CD4-positive, alpha-beta T cell treated with Interleukin-2 at 100 ng/mL for 4 hours (primary cell): ENCODE results near the gene EHBP1L1.

Source experiments
- DNase-seq: peaks from one replicate; pipeline ENCODE4 v3.0.0-alpha.2; 2020; ENCODE audit warnings: low spot score

Gene EHBP1L1

DNA sequence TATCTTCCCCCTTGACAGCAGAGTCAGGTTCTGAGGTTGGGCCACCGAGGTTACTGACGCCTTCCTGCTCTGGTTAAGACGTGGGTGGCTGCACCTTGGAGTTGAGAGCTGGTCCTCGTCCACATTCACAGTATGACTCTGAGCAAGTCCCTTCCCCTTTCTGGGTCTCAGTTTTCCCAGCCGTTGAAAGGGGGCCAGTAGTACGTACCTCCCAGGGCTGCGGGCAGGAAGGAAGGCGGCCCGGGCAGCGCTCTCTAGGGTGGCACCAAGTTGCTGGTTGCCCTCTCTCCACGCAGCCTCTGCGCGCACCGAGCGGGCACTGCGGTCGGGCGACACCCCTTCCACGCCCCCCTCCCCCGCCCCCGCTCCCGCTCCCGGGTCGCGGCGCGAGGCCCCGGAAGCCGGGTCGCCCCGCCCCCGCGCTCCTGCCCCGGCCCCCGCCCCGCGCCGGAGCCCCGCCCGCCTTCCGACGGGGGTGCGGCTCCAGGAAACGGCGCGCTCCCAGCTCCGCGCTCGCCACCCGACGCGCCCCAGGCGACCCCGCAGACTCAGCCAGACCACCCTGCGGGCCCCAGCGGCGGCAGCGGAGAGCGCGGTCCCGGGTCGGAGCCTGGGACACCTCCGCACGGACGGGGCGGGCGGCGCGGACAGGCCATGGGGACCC is at the start of gene EHBP1L1:
Gene EHBP1L1, plus strand, starts transcription at position 486 of the 664 bp plus-strand sequence. CDS start 250 bp downstream, outside the sequence.
- peak; percentile 79 for DNase-seq

DNA sequence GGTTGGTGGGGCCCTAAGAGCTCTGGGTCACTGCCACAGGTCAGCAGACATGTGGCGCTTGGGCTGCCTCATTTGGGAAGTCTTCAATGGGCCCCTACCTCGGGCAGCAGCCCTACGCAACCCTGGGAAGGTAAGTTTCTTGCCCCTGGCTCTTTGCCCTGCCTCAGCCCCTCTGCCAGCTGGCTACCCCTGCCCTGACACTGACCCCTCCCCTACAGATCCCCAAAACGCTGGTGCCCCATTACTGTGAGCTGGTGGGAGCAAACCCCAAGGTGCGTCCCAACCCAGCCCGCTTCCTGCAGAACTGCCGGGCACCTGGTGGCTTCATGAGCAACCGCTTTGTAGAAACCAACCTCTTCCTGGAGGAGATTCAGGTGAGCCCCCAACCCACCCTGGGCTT is 49.1 kb upstream of the EHBP1L1 start:
- DNase-seq: no peak

DNA sequence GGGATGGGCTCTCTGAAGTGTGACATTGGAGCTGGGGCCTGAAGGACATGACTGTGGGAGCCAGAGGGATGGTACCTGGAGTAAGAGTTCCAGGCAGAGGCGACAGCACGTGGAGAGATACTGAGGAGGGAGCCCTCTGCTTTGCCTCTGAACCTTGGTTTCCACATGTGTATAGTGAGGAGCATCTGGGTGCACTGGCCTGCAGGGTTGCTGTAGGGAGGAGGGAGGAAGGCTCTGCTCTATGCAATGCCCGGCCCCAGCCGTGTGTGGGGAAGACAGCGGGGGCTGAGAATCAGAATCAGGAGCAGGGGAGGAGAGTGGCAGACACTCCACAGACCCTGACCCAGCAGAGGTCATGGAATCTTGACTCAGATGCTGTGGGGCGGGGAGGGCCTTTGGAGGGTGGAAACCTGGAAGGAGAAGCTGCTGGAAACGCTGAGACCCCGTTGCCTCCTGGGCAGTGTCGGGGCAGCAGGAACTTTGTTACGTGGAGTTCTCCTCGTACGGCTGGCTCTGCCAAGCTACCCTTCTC is 47.0 kb upstream of the EHBP1L1 start:
- DNase-seq: no peak

DNA sequence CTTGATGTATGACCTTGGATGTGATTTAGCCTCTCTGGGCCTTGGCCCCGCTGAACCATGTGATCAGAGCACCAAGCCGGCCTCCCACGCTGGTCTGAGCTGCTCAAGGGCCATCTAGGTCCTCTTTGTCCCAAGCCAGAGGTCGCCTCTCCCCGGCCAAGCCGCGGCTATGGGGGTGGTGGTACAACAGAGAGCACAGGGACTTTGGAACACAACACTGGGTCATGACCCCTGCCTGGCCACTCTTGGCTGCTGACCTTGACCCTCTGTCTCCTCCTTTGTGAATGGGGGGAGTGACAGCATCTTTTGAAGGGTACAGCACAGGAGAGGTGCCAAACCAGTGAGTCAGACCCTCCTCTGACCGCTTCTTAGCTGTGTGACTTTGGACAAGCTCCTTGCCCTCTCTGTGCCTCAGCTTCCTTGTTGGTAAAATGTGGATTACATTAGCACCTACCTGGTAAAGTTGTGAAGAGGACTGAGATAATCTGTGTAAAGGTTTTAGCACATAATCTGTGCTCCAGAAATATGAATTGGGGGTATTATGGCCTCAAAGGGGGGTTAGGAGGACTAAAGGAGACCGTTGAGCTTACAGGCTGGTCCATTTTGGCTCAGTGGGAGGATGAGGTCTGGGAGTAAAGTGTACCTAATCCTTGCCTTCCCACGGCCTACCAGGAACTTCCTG is 46.2 kb upstream of the EHBP1L1 start:
- no peak for DNase-seq

DNA sequence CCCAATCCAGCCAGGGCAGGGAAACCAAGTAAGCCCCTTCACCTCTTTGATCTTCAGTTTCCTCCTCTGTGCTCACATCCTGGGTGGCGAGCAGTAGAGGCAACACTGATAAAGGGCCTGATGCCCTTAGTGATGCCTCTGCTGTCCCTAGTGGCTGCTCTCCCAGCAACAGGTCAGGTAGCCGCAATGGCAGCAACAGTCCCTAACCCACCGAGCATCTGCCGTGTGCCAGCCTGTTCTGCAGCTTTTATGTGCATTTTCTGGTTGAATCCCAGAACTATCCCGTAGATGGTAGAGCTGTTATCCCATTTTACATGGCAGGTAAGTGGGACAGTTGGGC is 45.7 kb upstream of the EHBP1L1 start:
- DNase-seq: no peak

DNA sequence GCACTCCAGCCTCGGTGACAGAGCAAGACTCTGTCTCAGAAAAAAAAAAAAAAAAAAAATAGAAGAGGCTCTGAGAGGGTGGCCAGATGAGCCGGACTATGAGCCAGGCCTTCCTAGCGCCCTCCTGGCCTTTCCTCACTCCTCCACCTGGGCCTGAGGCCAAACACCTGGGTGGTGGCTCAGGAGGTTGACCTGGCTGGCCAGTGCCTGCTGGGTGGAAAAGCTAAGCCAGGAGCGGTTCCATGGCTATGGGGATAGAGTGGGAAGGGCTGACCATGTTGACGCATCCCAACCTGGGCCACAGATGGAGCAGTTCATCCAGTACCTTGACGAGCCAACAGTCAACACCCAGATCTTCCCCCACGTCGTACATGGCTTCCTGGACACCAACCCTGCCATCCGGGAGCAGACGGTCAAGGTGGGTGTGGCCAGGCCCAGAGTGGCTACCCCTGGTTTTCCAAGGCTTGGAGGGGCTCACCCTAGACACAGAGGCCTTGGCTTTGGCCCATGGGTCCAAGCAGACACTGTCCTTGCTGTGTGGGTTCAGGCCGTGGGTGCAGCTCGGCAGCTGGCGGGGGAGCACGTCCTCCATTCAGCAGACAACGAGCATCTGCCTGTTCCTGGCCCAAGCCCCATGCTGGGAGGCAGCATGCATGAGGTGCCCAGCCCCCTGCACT is 43.3 kb upstream of the EHBP1L1 start:
- DNase-seq: no peak

DNA sequence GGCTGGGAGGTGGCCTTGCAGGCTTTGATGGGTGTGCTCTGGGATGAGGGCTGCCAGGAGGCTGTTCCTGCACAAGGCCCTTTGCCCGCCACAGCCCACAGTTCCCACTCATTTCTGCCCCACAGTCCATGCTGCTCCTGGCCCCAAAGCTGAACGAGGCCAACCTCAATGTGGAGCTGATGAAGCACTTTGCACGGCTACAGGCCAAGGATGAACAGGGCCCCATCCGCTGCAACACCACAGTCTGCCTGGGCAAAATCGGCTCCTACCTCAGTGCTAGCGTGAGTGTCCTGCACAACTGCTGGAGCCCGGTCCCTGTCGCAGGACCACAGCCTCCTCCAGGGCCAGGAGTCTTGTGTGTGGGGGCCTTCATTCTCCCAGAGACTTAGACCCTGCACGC is 40.8 kb upstream of the EHBP1L1 start:
- no peak for DNase-seq

DNA sequence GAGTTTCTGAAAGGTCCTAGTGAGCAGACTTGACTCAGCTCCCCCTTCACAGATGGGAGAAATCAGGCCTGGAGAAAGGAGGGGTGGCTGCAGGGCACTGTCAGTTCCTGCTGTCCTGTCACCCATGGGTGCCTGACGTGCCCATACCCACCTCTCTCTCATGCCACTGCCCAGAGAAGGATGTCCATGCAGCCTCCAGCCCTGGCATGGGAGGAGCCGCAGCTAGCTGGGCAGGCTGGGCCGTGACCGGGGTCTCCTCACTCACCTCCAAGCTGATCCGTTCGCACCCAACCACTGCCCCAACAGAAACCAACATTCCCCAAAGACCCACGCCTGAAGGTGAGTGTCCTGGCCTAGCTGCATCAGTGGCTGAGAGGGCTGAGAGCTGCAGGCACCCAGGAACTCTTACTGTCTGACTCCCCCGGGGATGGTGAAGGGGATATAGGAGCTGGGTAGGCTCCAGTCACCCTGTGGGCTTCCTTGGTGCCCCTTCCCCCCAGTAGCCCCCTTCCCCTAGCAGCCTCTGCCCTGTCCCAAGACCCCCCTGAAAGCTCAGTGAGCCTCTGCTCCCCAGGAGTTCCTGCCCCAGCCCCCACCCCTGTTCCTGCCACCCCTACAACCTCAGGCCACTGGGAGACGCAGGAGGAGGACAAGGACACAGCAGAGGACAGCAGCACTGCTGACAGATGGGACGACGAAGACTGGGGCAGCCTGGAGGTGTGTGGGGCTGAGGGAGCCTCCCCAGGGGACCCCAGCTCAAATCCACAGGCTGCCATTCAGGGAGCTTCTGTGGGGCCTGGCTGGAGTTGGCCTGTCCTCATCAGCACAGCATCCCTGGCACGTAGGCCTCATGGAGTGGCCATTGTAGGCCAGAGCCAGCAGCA is 39.2 kb upstream of the EHBP1L1 start:
- DNase-seq: no peak

DNA sequence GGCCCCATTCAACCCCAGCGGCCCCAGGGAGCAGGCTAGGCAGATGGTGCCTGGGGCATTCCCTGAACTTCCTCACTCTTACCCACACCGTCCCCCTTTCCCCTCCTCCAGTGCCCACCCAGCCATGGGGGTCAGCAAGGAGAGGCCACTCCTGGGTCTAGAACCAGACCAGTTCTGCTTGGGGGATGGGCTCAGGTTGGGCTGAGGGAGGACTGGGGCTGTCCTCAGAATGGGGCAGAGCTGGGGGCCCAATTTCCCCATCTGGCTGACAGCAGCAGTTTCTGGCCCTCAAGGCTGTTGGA is 38.6 kb upstream of the EHBP1L1 start:
- no peak for DNase-seq

DNA sequence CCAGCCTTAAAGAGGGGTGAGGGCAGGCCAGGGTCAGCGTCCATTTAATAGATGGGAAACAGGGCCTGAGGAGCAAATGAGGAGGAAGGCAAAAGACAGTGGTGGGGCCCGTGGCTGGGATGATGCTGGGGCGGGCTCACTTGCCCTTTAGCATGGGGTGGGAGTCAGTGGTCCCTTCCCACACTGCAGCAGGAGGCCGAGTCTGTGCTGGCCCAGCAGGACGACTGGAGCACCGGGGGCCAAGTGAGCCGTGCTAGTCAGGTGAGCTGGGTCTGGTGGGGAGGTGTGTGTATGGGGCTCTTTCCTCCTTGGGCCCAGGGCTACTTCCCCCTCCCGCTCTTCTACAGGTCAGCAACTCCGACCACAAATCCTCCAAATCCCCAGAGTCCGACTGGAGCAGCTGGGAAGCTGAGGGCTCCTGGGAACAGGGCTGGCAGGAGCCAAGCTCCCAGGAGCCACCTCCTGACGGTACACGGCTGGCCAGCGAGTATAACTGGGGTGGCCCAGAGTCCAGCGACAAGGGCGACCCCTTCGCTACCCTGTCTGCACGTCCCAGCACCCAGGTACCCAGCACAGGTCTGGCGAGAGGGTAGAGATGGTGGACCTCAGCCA is 38.1 kb upstream of the EHBP1L1 start:
- DNase-seq: no peak

DNA sequence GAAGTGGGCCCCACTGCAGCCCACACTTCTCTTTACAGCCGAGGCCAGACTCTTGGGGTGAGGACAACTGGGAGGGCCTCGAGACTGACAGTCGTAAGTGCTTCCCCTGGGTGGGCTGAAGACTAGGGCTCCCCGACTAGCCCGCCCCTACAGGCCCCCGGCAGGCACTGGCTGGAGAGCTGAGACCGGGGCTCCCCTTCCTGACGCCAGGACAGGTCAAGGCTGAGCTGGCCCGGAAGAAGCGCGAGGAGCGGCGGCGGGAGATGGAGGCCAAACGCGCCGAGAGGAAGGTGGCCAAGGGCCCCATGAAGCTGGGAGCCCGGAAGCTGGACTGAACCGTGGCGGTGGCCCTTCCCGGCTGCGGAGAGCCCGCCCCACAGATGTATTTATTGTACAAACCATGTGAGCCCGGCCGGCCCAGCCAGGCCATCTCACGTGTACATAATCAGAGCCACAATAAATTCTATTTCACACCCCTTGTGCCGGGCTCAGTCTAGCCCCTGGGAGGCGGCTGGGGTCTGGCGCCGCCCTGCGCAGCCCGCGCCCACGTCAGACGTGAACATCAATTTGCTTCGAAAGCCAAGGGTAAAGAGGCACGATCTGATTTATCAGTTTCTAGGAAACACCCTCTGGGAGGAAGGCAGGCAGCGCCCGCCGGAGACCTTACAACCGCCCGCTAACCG is 37.5 kb upstream of the EHBP1L1 start:
- DNase-seq: no peak

DNA sequence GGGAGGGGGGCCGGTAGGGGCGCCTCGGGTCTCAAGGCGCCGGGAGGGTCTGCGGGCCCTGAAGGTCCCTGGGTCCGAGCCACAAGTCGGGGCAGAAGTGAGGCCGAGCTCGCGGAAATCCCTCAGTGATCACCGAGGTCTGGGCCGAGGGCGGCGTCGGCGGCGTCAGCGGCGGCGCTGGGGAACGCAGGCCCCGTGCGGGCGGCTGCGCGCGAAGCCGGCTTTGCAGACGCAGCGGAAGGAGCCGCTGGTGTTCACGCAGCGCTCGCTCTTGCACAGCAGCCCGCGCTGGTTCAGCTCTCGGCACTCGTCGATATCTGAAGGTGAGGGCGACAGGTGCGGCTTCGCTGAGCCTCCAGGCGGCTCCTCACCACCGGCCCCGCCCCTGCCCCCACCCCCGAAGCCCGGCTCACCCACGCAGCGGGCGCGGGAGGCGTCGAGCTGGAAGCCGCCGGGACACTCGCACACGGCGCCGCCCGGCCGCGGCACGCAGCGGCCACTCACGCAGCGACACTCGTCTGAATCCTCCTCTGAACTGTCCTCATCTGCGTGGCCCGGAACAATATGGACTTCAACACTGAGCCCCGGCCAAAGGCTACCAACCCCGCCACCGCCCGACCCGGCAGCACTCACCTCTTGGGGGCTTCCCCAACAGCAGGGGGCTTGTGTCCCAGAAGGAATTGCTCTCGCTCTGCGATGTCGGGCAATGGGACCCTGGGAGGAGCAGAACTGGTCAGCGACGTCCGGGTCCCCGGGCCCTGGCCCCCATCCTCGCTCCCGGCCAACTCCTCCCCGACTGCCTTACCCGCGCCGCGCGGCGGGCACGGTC is 36.7 kb upstream of the EHBP1L1 start:
- no peak for DNase-seq

DNA sequence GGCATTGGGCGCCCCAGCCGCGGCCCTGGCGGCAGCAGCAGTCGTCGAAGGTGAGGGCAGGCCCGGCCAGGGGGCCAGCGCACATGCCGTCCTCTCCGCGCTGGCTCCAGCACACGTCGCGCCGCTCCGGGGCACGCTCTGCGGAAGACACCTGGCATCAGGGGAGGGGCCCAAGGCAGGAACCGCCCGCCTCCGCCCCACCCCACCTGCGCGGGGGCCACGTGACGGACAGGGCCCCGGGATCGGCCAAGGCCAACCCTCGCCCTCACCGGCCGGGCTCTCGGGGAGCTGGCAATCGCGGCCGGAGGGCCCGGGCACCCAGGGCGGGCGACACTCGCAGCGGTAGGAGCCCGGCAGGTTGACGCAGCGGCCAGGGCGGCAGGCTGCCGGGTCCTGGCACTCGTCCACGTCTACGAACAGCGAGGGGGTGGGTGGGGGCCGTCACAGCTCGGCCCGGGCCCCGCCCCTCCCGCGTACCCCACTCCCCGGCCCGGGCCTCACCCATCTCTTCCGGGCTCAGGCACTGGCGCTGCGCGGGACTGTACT is 36.0 kb upstream of the EHBP1L1 start:
- no peak for DNase-seq

DNA sequence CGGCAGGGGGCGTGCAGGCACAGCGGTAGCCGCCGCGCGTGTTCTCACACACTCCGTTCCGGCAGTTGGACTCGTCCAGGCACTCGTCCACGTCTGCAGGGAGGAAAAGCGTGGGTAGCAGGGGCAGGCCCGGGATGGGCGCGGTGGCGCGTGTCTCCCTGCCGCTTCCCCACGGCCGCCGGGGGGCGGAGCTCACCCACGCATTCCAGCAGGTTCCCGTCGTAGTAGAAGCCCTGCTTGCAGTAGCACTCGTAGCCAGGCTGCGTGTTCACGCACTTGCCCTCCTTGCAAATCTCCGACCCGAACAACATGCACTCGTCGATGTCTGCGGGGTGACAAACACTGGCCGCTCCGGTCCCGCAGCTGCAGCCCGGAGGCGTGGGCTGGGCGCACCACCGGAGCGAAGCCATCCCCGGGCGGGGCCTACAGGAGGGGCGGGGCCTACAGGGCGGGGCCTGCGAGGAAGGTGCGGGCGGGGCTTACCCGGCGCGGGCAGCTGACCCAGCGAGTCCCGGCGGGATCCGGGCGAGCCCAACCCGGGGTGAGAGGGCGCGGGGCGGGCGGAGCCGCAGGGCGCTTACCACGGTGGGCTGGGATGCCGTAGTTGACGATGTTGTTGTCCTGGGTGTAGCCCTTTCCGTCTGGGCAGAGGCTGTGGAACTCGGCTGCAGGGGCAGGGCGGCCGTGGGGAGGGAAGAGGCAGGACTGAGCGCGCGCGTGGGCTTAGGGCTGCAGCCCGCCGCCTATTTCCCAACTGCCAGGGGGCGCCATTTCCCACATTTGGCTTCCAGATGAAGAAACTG is 35.4 kb upstream of the EHBP1L1 start:
- DNase-seq: peak; percentile 91

DNA sequence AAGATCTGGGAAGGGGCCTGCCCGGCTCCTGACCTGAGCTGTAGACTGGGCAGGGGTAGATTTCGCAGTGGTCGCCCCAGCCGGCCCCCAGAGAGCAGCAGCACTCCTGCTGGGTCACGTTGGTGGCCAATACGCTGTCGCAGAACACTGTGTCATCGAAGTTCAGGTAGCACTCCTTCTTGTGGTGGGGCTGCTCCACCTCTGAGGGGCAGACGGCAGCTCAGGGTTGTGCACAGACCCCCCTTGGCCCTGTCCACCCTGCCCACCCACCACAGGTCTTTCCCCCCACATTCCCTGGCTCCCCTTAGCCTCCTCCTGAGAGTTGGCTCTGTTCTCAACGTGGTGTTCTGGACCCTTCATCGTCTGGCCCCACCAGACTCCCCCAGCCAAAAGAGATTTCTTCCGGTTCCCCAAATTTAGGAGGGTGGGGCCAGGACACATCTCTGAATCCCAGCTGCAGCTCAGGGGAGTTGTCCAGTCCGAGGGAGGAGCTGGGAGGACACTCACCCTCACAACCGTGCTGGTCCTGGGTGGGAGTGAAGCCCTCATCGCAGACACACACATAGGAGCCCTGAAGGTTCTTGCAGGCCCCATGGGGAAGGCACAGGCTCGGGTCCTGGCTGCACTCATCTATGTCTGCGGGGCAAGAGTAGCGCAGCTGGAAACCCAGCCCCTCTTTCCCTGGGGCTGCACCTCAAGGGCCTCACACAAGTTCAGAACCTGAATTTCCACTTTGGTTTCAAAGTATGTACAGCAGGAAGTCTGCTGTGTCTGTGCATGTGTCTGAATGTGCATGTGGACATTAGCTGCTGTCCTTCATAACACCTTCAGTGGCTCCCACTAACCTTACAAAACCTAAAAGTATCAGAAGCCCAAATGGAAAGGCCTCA is 34.5 kb upstream of the EHBP1L1 start:
- no peak for DNase-seq

DNA sequence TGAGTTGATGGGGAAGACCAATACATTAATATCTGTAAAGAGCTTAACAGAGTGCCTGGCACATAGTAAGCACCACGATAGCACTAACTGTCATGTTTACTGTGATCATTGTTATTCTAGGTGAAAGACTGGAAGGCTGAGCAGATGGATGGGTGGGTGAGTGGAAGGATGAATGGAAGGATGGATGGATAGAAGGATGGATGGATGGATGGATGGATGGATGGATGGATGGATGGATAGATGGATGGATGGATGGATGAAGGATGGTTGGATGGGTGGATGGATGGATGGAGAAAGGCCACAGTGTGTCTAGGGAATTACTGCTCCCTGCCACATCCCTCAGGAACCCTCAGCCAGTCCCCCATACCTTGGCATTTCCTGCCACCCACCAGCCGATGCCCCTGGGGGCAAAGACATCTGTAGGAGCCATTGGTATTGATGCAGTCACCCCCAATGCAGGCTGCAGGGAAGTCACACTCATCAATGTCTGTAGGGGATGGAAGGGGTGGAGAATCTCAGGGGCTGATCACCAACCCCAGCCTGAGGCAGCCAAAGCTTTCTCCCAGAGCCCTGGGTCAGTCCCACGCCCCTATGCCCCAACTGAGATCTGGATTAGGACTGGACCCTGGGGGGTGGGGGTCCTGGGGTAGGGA is 33.0 kb upstream of the EHBP1L1 start:
- DNase-seq: no peak

DNA sequence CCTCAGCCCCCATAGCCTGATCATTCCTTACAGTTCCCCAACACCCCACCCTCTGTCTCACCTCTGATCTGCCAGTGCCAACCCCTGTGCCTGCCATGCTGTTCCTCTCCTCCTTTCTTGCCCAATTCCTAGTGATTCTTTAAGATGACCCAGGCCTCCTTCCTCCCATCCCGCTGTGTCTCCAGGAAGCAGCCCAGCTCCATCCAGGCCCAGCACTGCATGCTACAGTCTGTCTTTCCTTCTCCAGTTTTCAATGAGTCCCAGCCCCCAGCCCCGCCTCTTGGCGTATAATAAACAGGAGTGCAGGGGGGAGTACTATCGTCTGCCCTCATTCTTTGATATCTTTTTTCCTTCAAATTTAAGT is 30.0 kb upstream of the EHBP1L1 start:
- no peak for DNase-seq
